Measurements from ENCODE around the gene PSMA5. TPM values are rescaled to one million over a fixed set of nuclear protein-coding genes. Genes with fewer than 3 reads are reported as not detected.

PSMA5 gene
- total and polyA plus RNA-seq, 2 of the 13 experiments (the other 11 are each of a cell fraction or from before 2014, with no cell fraction given), result 140 to 169 TPM

- no peak; the same call in 1 of the 2 replicates for TF ChIP-seq ZBTB37 (CRISPR knock-in tag; IDR thresholded peaks at IDR 0.05)
- TF ChIP-seq ZNF564 (CRISPR knock-in tag; IDR thresholded peaks at IDR 0.05), result no peak
- peak; percentile 39 for TF ChIP-seq MXD4 (CRISPR knock-in tag; IDR thresholded peaks at IDR 0.05)
- peak; percentile 47; the same call in 1 of the 2 replicates for TF ChIP-seq ZSCAN29 (CRISPR knock-in tag; conservative IDR thresholded peaks at IDR 0.05)
- peak; percentile 69 for TF ChIP-seq KMT2A (CRISPR knock-in tag; IDR thresholded peaks at IDR 0.05)
- no peak for TF ChIP-seq NPAS2 (CRISPR knock-in tag; IDR thresholded peaks at IDR 0.05; ENCODE audit: borderline replicate concordance)
- peak; percentile 84 for TF ChIP-seq PHF8 (CRISPR knock-in tag; IDR thresholded peaks at IDR 0.05)
- TF ChIP-seq SP5 (CRISPR knock-in tag; IDR thresholded peaks at IDR 0.05; ENCODE audit: borderline replicate concordance, low read depth), result no peak
- TF ChIP-seq ZBTB46 (CRISPR knock-in tag; IDR thresholded peaks at IDR 0.05; ENCODE audit: borderline replicate concordance), result no peak
- no peak; the same call in 1 of the 2 replicates for TF ChIP-seq ZBTB8A (CRISPR knock-in tag; IDR thresholded peaks at IDR 0.05; ENCODE audit: borderline replicate concordance, low read depth)
- TF ChIP-seq KDM1A (CRISPR knock-in tag; IDR thresholded peaks at IDR 0.05), result no peak
- TF ChIP-seq ZNF776 (CRISPR knock-in tag; IDR thresholded peaks at IDR 0.05), result peak; percentile 73; the same call in 1 of the 2 replicates
- TF ChIP-seq RFXANK (CRISPR knock-in tag; IDR thresholded peaks at IDR 0.05), result peak; percentile 86; the same call in 1 of the 2 replicates
- TF ChIP-seq POGZ (CRISPR knock-in tag; IDR thresholded peaks at IDR 0.05), result no peak; the same call in 1 of the 2 replicates
- TF ChIP-seq POLR2A (IDR thresholded peaks at IDR 0.05; ENCODE audit: insufficient read depth in 1 of 2, low read depth in 2 of 2, low read length in 2 of 2), result peak; percentile 97
- TF ChIP-seq ZBTB26 (CRISPR knock-in tag; IDR thresholded peaks at IDR 0.05; ENCODE audit: borderline replicate concordance), result no peak
- TF ChIP-seq GMEB2 (CRISPR knock-in tag; IDR thresholded peaks at IDR 0.05; ENCODE audit: low read depth), result no peak
- TF ChIP-seq RFX1 (IDR thresholded peaks at IDR 0.05), result peak; percentile 85
- TF ChIP-seq FOSL2 (CRISPR knock-in tag; IDR thresholded peaks at IDR 0.05), result no peak
- TF ChIP-seq DNMT3B (CRISPR knock-in tag; conservative IDR thresholded peaks at IDR 0.05), result no peak; the same call in 1 of the 2 replicates
- peak; percentile 95; the same call in 1 of the 2 replicates for TF ChIP-seq THAP9 (CRISPR knock-in tag; IDR thresholded peaks at IDR 0.05; ENCODE audit: borderline replicate concordance)
- no peak for TF ChIP-seq ZSCAN30 (CRISPR knock-in tag; IDR thresholded peaks at IDR 0.05)
Measured at GRCh38 chr1:109426281-109427170, at the start of gene PSMA5 (continued).
